GM19468 (cell line): ENCODE results near the gene CHCHD4.
"Not testable (repeated sequence)": the region's sequence is repeated elsewhere in the genome, so short reads cannot be mapped to it uniquely, and the experiment has no call there.

ENCODE experiments used
- ATAC-seq: cut with Tn5 transposase; IDR thresholded peaks from one replicate; pipeline ENCODE4 v1.9.1; 2021; ENCODE audit warnings: mild to moderate bottlenecking, moderate library complexity, moderate number of reproducible peaks; ENCODE audit not compliant: unreplicated experiment; ENCODE audit errors: extremely low read depth

The CHCHD4 gene

GRCh38 chr3:14082108-14082657 lies 42.5 kb downstream of the CHCHD4 start:
- ATAC-seq = no peak

GRCh38 chr3:14077310-14077709 lies 47.4 kb downstream of the CHCHD4 start:
- no peak for ATAC-seq

GRCh38 chr3:14075233-14075632 lies 49.4 kb downstream of the CHCHD4 start:
- ATAC-seq = not testable (repeated sequence)

- no peak for ATAC-seq
Observed at GRCh38 chr3:14064910-14065309, 59.8 kb downstream of the CHCHD4 start.

GRCh38 chr3:14063152-14063551 lies 61.5 kb downstream of the CHCHD4 start:
- no peak for ATAC-seq
